RPMI8226 (cell line): ENCODE measurements around the gene SEPTIN10.
"Not testable (repeated sequence)": the region's sequence is repeated elsewhere in the genome, so short reads cannot be mapped to it uniquely, and the experiment has no call there.

Source experiments
- DNase-seq: peaks from one replicate; pipeline ENCODE4 v3.0.0-alpha.2; 2015

Gene SEPTIN10

DNA sequence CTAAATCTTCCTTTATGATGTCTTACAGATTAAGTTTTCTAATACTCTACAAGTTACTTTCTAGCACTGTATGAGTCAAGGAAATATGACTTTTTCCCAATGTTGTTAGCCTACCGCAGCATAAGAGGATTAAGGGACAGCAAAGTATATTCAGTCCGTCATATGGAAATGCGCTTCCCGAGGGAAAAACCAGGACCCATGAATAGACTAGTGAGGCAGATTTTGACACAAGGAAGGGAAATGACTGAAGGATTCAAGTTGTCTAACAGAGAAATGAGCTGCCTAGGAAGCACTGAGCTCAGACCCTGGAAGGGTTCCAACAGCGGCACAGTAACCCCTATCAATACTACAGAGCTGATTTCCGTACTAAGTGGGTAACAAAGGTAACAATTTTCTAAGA lies 12.0 kb downstream of the SEPTIN10 start:
- DNase-seq: no peak

GRCh38 chr2:109597283-109597682 lies 16.5 kb downstream of the SEPTIN10 start:
- no peak for DNase-seq

- no peak for DNase-seq
Observed at GRCh38 chr2:109595644-109596043, 18.1 kb downstream of the SEPTIN10 start.

DNA sequence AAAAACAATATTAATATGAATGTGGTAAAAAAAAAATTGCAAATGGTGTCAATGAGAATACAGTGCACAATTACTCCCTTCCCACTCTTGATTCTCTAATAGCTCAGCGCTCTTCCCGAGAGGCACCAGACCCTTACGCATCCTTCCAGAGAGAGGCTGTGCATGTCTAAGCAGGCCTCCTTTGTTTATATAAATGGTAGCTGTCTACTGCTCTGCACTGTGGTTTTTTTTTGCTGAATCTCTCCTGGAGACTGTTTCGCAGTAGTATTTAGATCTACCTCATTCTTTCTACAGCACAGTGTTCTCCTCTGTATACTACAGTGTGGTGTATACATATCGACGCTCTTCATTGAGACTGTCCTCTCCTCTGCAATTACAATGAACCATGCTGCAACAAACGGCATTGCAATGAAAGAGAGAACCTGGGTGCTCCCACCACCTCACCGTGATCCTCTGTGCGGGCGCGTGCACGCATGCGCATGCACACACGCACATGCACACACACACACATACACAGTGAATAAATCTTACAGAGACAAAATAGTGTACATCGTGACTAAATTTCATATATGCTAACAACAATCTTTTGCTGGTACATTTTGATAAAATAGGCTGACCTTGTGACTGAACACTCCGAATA lies 19.4 kb downstream of the SEPTIN10 start:
- no peak for DNase-seq

DNA sequence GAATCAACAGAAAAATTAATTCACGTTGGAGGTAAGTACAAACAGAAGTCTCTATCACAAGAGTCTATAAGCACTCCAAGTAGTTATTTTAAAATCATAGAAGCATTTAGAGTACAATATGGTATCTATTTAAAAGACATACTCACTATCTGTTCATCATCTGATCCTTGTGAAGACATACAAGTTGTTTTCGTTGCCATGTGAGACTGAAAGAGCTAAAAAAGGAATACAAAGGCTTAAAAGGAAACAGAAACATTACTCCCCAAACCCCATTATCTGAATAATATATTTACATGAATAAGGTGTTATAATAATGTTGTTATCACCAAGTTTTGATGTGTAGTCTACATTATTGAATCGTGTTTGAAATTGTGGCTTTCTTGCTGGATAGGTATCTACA lies 20.9 kb downstream of the SEPTIN10 start:
- DNase-seq: no peak

GRCh38 chr2:109591206-109591605 lies 22.6 kb downstream of the SEPTIN10 start:
- DNase-seq: no peak

DNA sequence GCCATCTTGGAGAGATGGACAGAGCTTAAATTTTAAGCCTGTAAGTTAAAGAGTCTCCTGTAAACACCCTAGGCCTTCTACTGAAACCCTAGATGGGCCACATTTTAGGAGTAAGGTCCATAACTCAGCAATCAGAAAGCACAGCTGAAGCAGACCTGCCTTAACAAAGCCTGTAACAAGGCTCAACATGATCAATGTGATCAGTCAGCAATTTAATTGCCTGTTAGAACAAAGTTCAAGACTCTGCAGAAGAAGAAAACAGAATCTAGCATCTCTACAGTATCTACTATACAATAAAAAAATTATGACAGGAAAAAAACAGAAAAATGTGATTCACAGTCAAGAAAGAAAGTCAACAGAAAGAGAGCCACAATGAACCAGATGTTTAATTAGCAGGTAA lies 27.1 kb downstream of the SEPTIN10 start:
- DNase-seq: no peak

DNA sequence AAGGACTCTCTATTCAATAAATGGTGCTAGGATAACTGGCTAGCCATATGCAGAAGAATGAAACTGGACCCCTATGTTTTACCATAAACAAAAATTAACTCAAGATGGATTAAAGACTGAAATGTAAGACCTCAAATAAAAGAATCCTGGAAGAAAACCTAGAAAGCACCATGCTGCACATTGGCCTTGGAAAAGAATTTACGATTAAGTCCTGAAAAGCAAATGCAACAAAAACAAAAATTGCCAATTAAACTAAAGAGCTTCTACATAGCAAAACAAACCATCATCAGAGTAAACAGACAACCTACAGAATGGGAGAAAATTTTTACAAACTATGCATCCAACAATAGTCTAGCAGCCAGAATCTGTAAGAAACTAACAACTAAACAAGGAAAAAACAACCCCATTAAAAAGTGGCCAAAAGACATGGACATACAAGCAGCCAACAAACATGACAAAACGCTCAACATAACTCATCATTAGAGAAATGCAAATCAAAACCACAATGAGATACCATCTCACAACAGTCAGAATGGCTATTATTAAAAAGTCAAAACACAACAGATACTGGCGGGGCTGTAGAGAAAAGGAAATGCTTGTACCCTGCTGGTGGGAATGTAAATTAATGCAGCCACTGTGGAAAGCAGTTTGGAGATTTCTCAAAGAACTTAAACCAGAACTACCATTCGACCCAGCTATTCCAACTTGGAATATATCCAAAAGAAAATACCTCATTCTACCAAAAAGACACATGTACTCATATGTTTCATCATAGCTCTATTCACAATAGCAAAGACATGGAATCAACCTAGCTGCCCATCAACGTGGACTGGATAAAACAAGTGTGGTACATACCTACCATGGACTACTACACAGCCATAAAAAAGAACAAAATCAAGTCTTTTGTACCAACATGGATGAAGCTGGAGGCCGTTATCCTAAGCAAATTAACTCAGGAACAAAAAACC lies 30.6 kb downstream of the SEPTIN10 start:
- DNase-seq: no peak

GRCh38 chr2:109577630-109578029 lies 36.1 kb downstream of the SEPTIN10 start:
- DNase-seq: not testable (repeated sequence)

GRCh38 chr2:109575373-109575772 lies 38.4 kb downstream of the SEPTIN10 start:
- no peak for DNase-seq

DNA sequence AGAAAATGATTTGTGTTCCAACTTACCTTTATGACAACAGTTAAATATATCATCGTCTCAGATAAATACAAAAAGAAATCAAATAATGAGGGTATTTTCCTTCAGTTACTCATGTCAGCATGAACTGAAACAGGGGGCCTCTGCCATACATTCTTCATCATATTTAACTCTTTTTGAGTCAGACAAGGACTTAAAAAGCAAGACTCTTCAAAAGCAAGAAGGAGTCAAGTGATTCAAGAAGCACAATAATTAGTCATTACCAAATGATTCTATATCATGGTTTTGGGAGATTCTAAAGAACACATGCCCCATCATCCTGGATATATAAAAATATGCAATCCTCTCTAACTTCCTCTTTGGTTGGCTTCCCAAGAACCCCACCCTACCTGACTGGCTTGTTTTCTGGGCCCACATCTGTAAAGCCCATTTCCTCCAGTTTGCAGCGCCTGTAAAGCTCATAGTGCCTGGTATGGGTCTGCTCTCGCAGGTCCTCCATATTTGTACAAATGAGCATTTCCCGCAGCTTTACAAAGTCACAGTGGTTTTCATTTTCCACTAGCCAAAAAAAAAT lies 49.7 kb downstream of the SEPTIN10 start:
- no peak for DNase-seq

DNA sequence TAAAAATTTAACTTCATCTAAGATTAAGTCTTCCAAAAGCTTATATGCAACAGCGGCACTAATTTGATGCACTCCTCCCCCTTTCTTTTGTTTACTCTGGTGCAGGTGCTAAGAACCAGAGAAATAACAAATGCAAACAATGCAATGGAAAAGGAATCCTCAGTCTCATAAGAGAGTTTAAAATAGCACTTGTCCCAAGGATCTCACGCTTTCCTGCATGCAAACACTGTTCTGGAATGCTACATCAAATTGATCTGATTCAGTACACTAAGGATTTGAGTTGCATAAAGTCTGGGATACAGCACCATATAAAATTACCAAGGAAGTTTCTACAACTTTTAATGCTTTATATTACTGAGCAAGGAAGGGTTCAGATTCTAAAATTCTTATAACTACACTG lies 50.5 kb downstream of the SEPTIN10 start:
- no peak for DNase-seq

DNA sequence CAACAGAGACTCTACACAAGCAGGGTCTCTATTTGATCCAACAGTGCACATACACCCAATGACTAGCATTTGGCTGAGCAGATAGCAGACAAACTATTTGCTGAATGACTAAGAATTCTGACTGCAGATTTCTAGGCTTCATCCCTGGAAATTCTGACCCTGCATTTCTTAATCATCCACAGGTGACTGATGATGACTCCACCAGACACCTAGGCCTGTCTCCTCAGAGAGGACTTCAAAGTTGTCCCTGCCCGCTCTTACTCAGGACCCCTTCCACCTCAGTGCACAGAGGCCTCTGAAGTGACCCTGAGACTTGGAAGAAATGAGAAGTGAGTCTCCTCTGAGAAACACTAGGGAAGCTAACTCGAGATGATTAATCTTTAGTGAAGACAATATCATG lies 51.3 kb downstream of the SEPTIN10 start:
- DNase-seq: no peak

GRCh38 chr2:109560265-109560664 lies 53.5 kb downstream of the SEPTIN10 start:
- no peak for DNase-seq

DNA sequence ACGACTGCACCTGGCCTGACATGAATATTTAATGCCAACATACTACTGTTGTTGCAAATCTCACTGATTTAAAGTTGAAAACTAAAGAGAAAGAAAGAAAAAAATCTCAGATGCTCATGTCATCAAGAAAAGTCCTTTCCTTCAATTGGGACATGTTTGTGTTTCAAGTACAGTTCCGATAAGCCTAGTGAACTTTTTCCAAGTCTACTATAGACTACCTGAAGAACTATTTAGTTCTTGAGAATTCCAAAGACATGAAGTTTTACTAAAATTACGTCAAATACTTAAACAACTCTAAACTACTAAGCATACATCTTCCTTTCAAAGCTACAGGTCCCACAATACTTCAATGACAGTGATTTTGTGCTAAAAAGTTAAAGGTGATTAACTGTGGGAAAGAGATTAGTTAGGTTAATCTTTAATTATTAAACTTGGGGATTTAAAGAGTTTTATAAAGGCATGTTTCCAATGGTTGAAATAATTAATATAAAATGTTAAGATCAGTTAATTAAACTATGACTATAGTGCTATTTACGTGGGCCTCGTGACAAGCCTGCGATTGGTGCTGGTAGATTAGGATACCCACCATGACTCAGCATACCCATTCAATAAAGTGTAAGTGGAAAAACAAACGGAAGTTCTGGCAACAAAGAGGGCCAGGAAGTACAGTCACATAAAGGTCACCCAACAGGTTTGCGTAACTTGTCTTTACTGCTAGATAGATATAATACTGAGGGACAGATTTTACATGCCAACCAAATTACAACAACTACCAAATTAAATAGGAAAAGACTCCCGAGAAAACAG lies 55.5 kb downstream of the SEPTIN10 start:
- DNase-seq: no peak

DNA sequence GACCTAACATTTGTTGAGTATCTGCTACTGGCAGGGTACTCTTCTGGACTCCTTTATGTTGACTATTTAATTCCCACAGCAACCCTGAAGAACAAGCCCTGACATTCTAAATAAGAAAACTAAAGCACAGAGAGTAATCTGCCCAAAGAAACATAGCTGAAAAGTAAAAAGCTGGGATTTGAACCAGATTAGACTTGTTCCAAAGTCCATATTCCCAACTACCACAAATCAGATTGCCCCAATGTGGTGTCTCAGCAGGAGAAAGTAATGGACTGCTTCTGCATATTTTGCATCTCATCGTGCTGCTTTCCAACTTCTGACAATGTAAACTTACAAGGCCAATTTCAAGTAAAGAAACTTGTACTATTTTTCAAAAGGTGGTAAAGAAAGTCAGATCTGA lies 56.5 kb downstream of the SEPTIN10 start:
- no peak for DNase-seq

DNA sequence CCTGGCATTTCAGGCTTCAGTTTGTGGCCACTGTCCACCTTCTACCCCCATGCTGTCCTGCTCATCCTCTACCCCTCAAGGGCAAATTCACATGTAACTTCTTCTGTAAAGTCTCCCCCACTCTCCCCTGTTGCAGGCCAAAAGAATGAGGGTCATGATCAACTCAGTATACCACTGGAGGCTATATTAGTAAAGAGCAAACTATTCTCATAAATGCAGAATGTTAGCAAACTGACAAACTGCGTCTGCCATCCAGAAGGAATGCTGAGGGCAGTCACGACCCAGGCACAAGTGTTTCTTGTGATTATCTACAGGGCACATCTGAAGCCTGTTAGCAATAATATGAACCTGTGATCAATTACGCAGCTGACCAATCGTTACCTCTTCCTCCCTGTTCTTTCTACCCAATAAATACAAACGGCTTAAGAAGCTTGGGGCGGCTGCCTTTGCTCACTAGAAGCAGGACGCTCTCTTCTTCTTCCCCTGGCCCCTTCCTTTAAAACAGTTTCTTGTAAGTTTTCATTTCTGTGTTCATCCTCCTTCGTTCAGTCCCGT lies 58.3 kb downstream of the SEPTIN10 start:
- no peak for DNase-seq

DNA sequence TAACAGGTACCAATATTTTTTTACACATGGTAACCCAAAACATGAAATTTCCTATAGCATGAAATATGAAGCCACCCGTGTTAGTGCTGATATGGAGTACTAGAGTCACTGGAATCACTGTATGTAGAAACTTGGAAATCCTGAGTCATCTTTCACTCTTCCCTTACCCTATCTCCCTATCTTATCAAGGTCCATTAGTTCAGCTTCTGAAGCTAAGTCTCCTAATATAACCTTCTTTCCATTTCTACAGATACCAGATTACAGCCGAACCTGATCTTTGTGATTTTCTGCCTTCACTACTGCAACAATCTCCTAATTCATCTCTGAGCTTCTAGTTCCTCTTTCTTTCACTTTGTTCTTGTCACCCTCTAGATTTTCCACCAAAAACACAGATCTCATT lies 59.0 kb downstream of the SEPTIN10 start:
- DNase-seq: no peak

GRCh38 chr2:109549016-109549590 lies 64.7 kb downstream of the SEPTIN10 start:
- no peak for DNase-seq

- no peak for DNase-seq
Observed at GRCh38 chr2:109547280-109547679, 66.5 kb downstream of the SEPTIN10 start.

GRCh38 chr2:109545828-109546713 lies 67.7 kb downstream of the SEPTIN10 start:
- DNase-seq: peak; percentile 57
